ENCODE results near the gene CIROP.

Gene CIROP

DNA sequence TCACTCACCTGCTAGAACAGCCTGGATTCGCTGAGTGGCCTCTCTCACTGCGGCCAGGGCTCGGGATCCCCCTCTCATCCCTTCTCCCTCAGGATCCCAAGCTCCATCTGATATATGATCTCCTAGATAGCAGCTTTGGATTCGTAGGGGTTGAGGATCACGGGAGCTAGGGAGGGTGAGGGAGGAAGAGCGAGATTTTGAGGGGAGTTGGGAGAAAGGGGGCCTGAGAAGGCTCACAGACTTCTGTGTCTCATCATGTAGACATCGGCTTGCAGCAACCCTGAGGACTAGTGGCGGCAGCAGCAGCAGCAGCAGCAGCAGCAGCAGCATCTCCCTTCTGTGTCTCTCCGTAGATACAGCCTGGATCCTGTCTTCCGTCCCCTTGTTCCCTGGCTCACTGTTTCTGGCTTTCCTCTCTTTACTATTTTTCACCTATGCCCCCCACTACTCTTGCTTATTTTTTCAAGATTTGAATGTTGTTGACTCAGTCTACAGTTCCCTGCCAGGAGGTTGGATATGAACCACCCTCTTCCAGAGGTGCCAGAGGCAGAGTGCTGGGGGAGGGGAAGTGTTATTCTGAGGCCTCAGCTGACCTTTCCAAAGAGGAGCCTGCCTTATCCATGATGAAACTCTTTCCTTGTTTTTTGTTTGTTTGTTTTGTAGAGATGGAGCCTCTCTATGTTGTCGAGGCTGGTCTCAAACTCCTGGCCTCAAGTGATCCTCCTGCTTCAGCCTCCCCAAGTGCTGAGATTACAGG is at the start of gene CIROP:
TSS of gene CIROP (minus strand) at position 399 of the 757 bp plus-strand sequence. CDS start at position 330, 69 bp downstream.
- DNase-seq (ENCODE audit: low read depth, low spot score): no peak

- DNase-seq (ENCODE audit: low read depth, low spot score): no peak
Observed at GRCh38 chr14:23153851-23154796, 49.3 kb upstream of the CIROP start.

GRCh38 chr14:23151342-23151741 is 46.6 kb upstream of the CIROP start:
- DNase-seq (ENCODE audit: low read depth, low spot score): no peak

GRCh38 chr14:23149745-23150144 is 45.0 kb upstream of the CIROP start:
- DNase-seq (ENCODE audit: low read depth, low spot score): no peak

GRCh38 chr14:23148591-23149249 is 43.9 kb upstream of the CIROP start:
- no peak for DNase-seq (ENCODE audit: low read depth, low spot score)

- no peak for DNase-seq (ENCODE audit: low read depth, low spot score)
Observed at GRCh38 chr14:23147676-23148075, 42.9 kb upstream of the CIROP start.

DNA sequence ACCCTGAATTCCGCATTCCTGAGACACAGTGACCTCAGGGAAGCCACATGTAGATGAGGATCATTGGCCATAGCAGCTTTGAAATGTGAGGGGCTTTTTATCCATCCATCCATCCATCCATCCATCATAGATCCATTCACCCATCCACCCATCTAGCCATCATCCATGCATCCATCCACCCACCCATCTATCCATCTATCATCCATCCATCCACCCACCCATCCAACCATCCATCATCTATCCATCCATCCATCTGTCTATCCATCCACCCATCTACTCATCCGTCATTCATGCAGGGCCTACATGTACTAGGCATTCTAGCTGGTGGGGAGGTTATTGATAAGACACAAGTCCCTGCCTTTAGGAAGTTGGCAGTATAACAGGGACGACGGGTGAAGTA is 42.2 kb upstream of the CIROP start:
- no peak for DNase-seq (ENCODE audit: low read depth, low spot score)

- no peak for DNase-seq (ENCODE audit: low read depth, low spot score)
Observed at GRCh38 chr14:23146351-23146910, 41.6 kb upstream of the CIROP start.

DNA sequence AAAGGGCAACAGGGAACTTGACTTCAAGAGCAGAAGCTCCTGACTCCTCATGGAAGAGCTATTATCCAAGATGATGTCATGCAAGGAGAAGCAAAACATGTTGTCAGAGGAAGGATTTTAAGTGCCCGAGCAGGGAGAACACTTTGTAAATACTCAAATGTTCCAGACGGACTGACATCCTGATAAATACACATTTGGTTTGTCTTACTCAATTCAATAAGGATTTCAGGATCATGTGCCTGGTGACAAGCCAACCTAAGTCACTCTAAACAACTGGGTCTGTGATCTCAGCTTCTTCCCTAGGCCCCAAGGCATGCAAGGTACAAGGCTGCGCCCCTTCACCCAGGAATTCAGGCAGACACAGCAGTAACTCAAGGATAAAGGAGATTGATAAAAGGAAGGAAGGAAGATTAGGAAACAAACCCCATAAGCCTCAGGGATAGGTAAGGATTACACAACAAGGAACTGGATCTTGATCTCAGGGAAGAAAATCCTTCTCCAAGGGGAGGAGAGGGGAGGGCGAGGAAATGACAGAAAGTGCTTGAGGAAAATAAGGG is 41.1 kb upstream of the CIROP start:
- DNase-seq (ENCODE audit: low read depth, low spot score): no peak

GRCh38 chr14:23143911-23144310 is 39.1 kb upstream of the CIROP start:
- no peak for DNase-seq (ENCODE audit: low read depth, low spot score)

DNA sequence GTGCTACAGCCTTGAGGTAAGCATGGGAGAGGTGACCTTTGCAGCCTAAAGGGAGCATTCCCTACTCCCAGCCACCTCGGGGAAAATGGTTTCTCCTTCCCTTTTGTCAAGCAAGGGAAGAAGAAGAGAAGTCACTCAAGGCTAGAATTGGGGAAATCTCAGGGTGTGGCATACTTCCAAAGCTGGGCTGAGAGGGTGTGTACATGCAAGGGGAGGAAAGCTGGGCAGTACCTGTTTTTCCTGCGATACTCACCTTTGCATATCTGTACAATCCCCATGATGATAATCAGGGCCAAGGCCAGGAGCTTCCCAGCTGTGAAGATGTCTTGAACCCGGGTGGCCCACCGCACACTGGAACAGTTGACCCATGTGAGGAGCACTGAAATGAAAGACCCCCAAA is 38.0 kb upstream of the CIROP start:
- no peak for DNase-seq (ENCODE audit: low read depth, low spot score)

DNA sequence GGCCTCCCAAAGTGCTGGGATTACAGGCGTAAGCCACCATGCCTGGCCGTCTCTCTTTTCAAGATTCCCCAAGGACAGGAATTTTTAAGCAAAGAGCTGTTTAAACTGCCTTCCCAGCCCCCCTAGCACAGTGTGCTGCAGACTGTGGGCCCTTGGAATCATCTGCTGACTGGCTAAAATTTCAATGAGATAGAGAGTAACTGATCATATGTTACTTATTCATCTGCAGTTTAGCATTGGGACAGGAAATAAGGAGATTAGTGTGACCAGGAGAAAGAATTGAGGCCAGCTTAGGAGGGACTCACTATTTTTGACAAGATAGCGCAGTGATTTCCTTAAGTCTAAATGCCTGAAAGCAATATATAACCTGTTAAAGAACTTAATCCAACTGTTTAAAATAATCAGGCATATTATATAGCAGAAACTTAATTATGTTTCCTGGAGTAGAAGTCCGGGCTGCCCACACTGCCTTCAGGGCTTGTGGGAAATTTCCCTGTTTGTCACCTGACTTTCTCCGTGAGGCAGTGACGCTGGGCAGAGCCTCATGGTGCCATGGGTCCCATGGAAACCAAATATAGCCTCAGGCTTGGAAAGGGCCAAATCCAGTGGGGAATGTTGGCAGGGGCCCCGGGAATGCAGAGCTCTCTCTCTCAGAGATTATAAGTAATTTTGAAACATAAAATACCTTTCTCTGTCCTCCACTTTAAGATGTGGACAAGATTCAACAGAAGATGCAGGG is 37.1 kb upstream of the CIROP start:
- DNase-seq (ENCODE audit: low read depth, low spot score): no peak

- no peak for DNase-seq (ENCODE audit: low read depth, low spot score)
Observed at GRCh38 chr14:23140371-23140770, 35.6 kb upstream of the CIROP start.

DNA sequence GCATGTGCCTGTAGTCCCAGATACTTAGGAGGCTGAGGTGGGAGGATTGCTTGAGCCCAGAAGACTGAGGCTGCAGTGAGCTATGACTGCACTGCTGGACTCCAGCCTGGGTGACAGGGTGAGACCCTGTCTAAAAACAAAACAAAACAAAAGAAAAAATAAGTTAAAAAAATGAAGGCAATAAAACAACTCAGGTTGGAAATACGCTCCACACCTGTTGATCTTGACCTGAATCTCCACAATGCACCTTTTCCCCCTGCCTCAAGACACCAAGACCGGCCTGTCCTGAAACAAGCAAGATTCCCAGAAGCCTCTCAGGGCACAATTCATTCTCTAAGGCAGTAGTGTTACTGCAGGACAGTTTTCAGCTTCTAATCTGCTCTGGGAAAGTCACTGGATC is 35.1 kb upstream of the CIROP start:
- no peak for DNase-seq (ENCODE audit: low read depth, low spot score)

- no peak for DNase-seq (ENCODE audit: low read depth, low spot score)
Observed at GRCh38 chr14:23137813-23138535, 33.2 kb upstream of the CIROP start.

- DNase-seq (ENCODE audit: low read depth, low spot score): no peak
Observed at GRCh38 chr14:23137192-23137812, 32.5 kb upstream of the CIROP start.

DNA sequence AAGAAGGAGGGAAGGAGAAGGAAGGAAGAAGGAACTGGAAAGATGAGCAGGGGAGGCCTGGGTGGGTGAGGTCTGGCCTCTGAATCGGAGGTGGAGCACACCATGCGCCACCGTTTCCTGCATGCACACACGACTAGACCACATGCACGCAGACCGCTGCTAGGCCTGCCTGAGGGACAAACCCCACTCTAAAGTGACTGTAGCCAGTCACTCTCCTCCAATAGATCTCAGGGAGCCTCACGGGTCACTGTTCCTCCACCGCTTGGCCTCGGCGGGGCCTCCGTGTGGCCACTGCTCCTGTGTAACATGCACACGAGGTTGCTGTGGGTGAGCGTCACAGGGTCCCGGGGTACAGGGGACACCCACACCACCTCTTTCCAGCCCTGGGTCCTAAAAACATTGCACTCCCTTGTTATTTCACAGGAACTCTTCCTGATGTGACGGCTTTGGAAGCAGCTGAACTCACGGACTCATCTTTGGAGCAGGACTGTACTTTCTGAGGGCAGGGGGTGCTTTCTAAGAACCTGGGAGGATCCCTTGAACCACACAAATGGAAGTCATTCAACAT is 31.9 kb upstream of the CIROP start:
- no peak for DNase-seq (ENCODE audit: low read depth, low spot score)

DNA sequence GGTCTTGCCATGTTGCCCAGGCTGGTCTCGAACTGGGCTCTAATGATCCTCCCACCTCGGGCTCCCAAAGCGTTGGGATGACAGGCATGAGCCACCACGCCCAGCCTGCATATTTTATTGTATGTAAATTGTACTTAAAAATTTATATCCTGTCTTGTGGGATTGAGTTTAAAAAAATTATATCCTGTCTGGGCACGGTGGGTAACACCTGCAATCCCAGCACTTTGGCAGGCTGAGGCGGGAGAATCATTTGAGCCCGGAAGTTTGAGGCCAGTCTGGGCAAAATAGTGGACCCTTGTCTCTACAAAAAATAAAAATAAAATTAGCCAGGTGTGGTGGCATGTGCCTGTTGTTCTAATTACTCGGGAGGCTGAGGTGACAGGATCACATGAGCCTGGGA is 28.2 kb upstream of the CIROP start:
- DNase-seq (ENCODE audit: low read depth, low spot score): no peak

GRCh38 chr14:23131482-23131881 is 26.7 kb upstream of the CIROP start:
- no peak for DNase-seq (ENCODE audit: low read depth, low spot score)
